ENCODE results near the gene ACER2. TPM values are rescaled to one million over a fixed set of nuclear protein-coding genes. Genes with fewer than 3 reads are reported as not detected.
A peak's percentile ranks its signal among the peaks of the same experiment; 100 is the strongest.

ACER2 gene
- total and polyA plus RNA-seq, 2 experiments from 2014 or later: 0.24 to 1.9 TPM

DNA sequence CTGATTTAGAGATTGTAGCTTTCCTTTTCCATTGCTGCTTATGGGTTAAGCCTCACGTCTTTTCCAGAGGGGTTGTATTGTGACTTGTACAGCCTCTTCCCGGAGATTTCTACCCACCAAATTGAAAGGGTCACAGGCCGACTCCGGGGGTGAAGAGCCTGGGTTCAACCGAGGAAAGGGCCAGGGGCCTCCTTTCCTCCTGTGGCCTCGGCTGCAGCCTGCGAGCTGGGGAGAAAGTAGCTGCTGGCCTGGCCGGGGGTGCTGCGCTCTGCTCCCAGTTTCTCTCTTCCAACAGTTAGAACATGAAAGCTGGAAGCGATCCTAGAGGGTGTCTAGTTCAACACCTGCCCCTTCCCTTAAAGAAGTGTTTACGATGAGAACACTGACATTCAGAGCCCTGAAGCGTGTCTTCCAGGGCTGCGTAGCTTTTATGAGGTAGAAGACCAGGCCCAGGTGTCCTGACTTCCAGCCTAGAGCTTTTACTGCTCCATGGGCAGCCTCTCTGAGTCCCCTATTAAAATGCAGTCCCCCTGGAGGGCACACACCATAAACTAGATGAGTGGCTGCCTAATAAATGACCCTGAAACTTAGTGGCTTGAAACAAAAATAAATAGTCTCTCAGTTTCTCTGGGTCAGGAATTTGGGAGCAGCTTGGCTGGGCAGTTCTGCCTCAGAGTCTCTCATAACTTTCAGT lies 56.9 kb downstream of the ACER2 start:
- H3K9me3 ChIP-seq (ENCODE audit: low read depth): no peaks in the 10 kb centered on the region
- no peaks in the 10 kb centered on the region for H3K4me1 ChIP-seq (ENCODE audit: low read depth)
- no peak for DNase-seq (ENCODE audit: low read depth in 1 of 2, low spot score in 1 of 2)
- no peaks in the 10 kb centered on the region for H3K27me3 ChIP-seq
- H3K4me3 ChIP-seq: no peak overlapping the region
- no peak overlapping the region for H3K27ac ChIP-seq
- TF ChIP-seq, protein P1, sequence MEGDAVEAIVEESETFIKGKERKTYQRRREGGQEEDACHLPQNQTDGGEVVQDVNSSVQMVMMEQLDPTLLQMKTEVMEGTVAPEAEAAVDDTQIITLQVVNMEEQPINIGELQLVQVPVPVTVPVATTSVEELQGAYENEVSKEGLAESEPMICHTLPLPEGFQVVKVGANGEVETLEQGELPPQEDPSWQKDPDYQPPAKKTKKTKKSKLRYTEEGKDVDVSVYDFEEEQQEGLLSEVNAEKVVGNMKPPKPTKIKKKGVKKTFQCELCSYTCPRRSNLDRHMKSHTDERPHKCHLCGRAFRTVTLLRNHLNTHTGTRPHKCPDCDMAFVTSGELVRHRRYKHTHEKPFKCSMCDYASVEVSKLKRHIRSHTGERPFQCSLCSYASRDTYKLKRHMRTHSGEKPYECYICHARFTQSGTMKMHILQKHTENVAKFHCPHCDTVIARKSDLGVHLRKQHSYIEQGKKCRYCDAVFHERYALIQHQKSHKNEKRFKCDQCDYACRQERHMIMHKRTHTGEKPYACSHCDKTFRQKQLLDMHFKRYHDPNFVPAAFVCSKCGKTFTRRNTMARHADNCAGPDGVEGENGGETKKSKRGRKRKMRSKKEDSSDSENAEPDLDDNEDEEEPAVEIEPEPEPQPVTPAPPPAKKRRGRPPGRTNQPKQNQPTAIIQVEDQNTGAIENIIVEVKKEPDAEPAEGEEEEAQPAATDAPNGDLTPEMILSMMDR (IDR thresholded peaks at IDR 0.05; ENCODE audit: low read depth, low read length): no peak
- H3K36me3 ChIP-seq: no peaks in the 10 kb centered on the region

DNA sequence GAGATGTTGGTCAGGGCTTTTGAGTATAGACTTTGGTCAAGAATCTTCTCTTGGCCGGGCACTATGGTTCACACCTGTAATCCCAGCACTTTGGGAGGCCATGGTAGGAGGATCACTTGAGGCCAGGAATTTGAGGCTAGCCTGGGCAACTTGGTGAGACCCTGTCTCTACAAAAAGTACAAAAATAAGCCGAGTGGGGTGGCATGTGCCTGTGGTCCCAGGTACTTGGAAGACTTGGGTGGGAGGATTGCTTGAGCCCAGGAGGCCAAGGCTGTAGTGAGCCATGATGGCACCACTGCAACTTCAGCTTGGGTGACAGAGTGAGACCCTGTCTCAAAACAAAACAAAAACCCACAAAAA lies 57.5 kb downstream of the ACER2 start:
- no peak overlapping the region for H3K4me3 ChIP-seq
- H3K4me1 ChIP-seq (ENCODE audit: low read depth): no peaks in the 10 kb centered on the region
- no peak for DNase-seq (ENCODE audit: low read depth in 1 of 2, low spot score in 1 of 2)
- no peaks in the 10 kb centered on the region for H3K27me3 ChIP-seq
- H3K36me3 ChIP-seq: no peaks in the 10 kb centered on the region
- H3K9me3 ChIP-seq (ENCODE audit: low read depth): no peaks in the 10 kb centered on the region
- H3K27ac ChIP-seq: no peak overlapping the region
- TF ChIP-seq, protein P1 (IDR thresholded peaks at IDR 0.05; ENCODE audit: low read depth, low read length): no peak

DNA sequence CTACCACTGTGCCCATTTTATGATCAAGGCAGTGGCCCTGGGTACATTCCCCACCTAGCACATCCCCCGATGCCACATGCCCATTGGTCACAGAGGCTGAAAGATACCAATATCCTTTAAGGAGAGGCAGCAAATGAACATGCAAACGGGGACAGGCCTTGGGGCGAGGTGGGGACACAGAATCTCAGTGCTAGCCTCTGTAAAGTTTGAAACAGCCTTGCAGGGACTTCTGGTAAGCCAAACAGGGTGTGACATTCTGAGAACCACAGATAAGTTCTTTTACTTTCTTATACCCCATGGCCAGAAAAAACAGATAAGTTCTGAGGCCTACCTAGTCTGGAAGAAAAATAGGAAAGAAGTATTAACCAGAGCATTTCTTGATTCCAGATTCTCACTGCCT lies 60.5 kb downstream of the ACER2 start:
- Histone ChIP-seq H3K27me3 (no peaks in the 10 kb centered on the region), H3K36me3 (no peaks in the 10 kb centered on the region), H3K4me3 (no peak overlapping the region), H3K4me1 (ENCODE audit: low read depth) (no peaks in the 10 kb centered on the region), H3K27ac (no peak overlapping the region), H3K9me3 (ENCODE audit: low read depth) (no peaks in the 10 kb centered on the region)
- TF ChIP-seq, protein P1 (IDR thresholded peaks at IDR 0.05; ENCODE audit: low read depth, low read length): no peak
- no peak for DNase-seq (ENCODE audit: low read depth in 1 of 2, low spot score in 1 of 2)

DNA sequence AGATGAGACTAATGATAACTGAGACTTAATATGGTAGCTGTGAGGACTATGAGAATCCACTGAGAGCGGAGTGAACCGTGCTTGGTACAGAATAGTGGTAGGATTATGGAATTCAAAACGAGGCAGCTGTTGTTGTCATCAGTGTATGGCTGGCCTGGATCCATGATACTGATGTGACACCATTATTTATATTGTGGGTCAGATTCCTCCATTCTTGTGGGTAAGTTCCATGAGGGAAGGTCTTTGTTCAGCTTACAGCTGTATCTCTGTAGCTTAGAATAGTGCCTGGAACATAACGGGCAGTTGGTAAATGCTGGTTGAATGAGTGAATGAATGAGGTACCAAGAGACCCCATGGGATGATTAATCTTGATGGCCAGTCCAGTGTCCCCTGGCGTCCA lies 61.8 kb downstream of the ACER2 start:
- TF ChIP-seq, protein P1 (IDR thresholded peaks at IDR 0.05; ENCODE audit: low read depth, low read length): no peak
- Histone ChIP-seq H3K4me1 (ENCODE audit: low read depth) (no peaks in the 10 kb centered on the region), H3K27me3 (no peaks in the 10 kb centered on the region), H3K36me3 (no peaks in the 10 kb centered on the region), H3K4me3 (no peak overlapping the region), H3K9me3 (ENCODE audit: low read depth) (no peaks in the 10 kb centered on the region), H3K27ac (no peak overlapping the region)
- DNase-seq (ENCODE audit: low read depth in 1 of 2, low spot score in 1 of 2): no peak

DNA sequence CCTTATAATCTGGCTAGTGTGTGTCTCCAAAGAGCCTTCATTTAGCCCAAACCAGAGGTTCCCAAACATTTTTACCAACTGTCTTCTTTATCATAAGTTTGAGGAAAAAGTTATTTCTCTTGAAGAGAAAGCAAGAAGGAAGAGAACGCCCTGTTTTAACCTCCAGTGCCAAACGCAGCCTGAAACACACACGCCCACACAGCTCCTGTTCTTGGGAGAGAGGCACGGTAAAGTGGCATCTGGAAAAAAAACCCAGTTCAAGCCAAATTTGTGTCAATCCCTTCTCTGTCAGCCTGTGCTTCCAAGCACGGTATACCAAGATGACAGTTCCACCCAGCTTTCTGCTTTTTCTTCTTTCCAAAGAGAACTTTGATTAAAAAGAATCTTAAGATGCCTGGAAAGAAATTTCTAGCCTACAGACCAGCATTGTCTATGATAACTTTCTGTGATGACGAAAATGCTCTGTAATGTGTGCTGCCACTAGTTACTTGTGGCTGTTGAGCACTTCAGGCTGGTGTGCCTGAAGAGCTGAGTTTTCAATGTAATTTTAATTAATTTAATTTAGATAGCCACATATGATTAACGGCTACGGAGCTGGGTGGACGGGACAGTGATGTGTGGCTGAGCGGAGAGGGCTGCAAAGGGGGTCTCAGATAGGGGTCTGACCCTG lies 62.3 kb downstream of the ACER2 start:
- DNase-seq (ENCODE audit: low read depth in 1 of 2, low spot score in 1 of 2): peak in 1 of 2 donors; percentile 54
- H3K4me3 ChIP-seq: no peak overlapping the region
- no peaks in the 10 kb centered on the region for H3K27me3 ChIP-seq
- no peaks in the 10 kb centered on the region for H3K9me3 ChIP-seq (ENCODE audit: low read depth)
- H3K36me3 ChIP-seq: no peaks in the 10 kb centered on the region
- H3K4me1 ChIP-seq (ENCODE audit: low read depth): no peaks in the 10 kb centered on the region
- H3K27ac ChIP-seq: no peak overlapping the region
- TF ChIP-seq, protein P1 (IDR thresholded peaks at IDR 0.05; ENCODE audit: low read depth, low read length): no peak

All from cardiac muscle cell (in vitro differentiated cells and primary cell).